ENCODE results near the gene SALL1.

The SALL1 gene

DNA sequence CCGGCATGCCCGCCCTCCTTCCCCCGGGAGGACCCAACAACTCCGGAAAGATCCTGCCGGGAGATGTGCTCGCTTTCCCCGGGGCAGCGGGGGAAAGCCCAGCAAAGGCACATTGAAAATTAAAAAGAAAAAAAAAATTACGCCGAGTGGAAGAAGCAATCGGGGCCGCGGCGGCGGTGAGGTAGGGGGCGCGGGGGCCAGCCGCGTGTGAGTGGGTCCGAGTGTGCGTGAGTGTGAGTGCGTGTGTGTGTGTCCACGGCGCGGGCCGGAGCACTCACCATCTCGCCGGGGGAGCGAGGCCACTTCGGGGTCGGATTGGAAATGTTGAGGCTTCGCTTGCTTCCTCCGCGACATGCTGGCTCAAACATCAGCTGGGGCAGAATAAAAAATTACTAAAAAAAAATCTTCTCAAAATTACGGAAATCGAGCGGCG is at the start of gene SALL1:
TSS of gene SALL1 (minus strand) at position 383 of the 433 bp plus-strand sequence. CDS start at position 354, 29 bp downstream.
- Mint-ChIP-seq H3K27ac (peak within 1 kb of the TSS; percentile 75 to 97 (median 87)), H3K27me3 (ENCODE audit: low read depth) (peaks cover 89% of the 10 kb centered on the region), H3K4me3 (peak within 1 kb of the TSS; percentile 91 to 93 (median 92)), H3K4me1 (peaks cover 29% of the 10 kb centered on the region), H3K9me3 (no peaks in the 10 kb centered on the region), H3K36me3 (ENCODE audit: low read depth) (no peaks in the 10 kb centered on the region)
- TF ChIP-seq, protein P1, sequence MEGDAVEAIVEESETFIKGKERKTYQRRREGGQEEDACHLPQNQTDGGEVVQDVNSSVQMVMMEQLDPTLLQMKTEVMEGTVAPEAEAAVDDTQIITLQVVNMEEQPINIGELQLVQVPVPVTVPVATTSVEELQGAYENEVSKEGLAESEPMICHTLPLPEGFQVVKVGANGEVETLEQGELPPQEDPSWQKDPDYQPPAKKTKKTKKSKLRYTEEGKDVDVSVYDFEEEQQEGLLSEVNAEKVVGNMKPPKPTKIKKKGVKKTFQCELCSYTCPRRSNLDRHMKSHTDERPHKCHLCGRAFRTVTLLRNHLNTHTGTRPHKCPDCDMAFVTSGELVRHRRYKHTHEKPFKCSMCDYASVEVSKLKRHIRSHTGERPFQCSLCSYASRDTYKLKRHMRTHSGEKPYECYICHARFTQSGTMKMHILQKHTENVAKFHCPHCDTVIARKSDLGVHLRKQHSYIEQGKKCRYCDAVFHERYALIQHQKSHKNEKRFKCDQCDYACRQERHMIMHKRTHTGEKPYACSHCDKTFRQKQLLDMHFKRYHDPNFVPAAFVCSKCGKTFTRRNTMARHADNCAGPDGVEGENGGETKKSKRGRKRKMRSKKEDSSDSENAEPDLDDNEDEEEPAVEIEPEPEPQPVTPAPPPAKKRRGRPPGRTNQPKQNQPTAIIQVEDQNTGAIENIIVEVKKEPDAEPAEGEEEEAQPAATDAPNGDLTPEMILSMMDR (IDR thresholded peaks at IDR 0.05; ENCODE audit: unreplicated experiment in 3 of 3), result no peak

DNA sequence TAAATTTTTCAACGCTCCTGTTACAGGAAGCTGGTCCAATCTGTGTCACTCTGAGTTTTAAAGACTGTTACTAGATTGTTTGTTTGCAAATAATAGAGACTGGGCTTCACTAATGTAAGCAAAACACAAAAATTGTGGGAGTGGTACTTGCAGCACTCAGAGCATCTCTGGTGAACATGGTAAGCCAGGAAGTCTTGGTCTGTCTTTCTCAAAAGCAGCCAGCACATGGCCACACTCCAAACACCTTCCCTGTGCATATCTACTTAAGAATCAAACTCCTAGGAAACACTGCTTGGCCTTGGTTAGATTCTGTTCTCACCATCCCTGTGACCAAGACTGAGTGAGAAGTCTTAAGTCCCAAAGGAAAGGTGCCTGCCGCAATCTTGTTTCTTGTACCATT is 49.7 kb upstream of the SALL1 start:
- H3K27ac Mint-ChIP-seq, result no peak overlapping the region
- TF ChIP-seq, protein P1 (IDR thresholded peaks at IDR 0.05; ENCODE audit: unreplicated experiment in 3 of 3), result no peak
- no peaks in the 10 kb centered on the region for H3K4me1 Mint-ChIP-seq
- H3K9me3 Mint-ChIP-seq, result peaks cover 9% of the 10 kb centered on the region
- H3K4me3 Mint-ChIP-seq, result no peak overlapping the region
- no peaks in the 10 kb centered on the region for H3K36me3 Mint-ChIP-seq (ENCODE audit: low read depth)
- H3K27me3 Mint-ChIP-seq (ENCODE audit: low read depth), result peaks cover 15% of the 10 kb centered on the region

DNA sequence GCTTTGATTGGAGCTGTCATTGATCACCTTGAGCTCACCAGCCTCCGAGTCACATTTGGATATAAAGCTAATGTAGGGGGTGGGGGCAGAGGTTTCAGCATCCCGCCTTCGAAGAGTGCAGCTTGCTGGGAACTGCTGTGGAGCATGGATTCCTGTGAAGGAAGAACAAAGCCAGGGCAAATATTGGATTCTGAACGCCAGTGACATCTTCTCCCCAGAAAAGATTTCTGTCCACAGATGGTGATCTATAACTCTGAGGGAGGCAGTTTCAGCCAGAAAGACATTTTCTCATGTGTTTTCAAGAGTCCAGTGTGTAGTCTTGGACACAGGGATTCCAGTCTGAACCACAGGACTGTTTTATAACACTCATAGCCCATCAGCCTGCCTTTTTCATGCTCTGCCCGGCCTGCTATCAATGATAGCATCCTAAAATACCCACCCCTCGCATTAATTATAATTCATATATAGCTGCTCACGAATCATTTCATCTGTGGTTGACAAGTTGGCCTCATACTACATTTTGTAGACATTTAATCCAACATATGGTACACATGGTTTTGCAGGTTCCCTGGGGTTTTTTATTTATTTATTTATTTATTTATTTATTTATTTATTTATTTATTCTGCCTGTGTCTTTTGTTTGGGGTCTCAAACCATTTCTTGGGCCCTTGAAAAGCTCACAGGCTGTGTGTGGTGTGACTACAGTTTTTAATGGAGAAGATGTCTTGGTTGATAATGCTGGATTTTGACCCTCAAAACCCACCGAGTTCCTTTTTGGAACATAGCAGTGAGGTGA is 47.1 kb upstream of the SALL1 start:
- TF ChIP-seq, protein P1 (IDR thresholded peaks at IDR 0.05; ENCODE audit: unreplicated experiment in 3 of 3), result no peak
- no peaks in the 10 kb centered on the region for H3K4me1 Mint-ChIP-seq
- H3K9me3 Mint-ChIP-seq, result peaks cover 9% of the 10 kb centered on the region
- peaks cover 15% of the 10 kb centered on the region for H3K27me3 Mint-ChIP-seq (ENCODE audit: low read depth)
- no peak overlapping the region for H3K4me3 Mint-ChIP-seq
- no peak overlapping the region for H3K27ac Mint-ChIP-seq
- no peaks in the 10 kb centered on the region for H3K36me3 Mint-ChIP-seq (ENCODE audit: low read depth)

DNA sequence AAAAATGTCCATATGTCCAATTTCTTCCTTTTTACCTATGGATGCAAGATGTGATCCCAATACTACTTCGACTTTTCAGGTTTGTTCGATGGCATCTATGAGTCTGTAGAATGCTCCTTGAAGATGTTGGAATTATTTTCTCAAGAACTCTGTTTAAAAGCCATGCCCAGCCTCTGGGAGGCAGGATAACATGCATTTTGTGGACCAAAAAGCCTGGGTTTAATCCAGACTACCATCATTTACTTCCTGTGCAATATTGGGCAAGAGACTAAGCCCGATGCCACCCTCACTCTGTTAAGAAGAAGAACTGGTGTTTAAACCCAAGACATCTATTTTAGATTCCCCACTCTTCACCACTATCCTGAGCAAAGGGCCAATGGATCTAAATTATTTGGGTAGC is 42.8 kb upstream of the SALL1 start:
- H3K36me3 Mint-ChIP-seq (ENCODE audit: low read depth), result no peaks in the 10 kb centered on the region
- peaks cover 3% of the 10 kb centered on the region for H3K9me3 Mint-ChIP-seq
- H3K27me3 Mint-ChIP-seq (ENCODE audit: low read depth), result peaks cover 26% of the 10 kb centered on the region
- H3K4me1 Mint-ChIP-seq, result no peaks in the 10 kb centered on the region
- no peak overlapping the region for H3K4me3 Mint-ChIP-seq
- H3K27ac Mint-ChIP-seq, result no peak overlapping the region
- TF ChIP-seq, protein P1 (IDR thresholded peaks at IDR 0.05; ENCODE audit: unreplicated experiment in 3 of 3), result no peak

DNA sequence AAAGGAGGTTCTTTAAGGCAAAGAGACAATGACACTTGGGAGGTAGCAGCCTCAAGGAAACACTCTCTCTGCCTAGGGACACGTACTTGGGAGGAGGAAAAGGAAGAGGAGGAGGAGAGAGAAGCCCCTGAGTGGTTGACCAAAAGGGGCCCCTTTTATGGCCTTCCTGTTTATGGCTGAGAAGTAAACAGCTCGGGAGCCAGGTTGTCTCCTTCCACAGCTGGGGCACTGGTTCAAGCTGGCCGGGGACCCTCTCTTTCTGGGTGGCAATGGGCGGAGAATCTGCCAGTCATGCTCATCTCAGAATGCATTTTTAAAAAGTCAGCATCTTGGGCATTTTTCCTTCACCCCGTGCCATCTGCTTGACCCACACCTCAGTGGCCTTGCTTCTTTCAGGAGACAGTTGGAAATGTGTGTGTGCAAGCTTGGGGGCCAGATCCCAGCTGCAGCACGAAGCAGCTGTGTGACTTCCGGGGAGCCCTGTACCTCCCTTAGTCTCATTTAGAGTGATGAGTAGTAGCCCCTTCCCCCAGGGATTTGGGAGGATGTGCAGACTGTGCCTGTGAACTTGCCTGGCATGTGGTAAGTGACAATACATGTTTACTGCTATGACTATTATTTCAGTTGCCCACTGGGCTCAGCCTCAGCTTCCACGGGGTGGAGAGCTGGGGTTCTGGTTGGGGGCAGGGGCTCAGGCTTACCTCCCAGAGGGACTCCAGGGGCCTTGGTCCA is 33.8 kb upstream of the SALL1 start:
- peaks cover 47% of the 10 kb centered on the region for H3K27me3 Mint-ChIP-seq (ENCODE audit: low read depth)
- H3K27ac Mint-ChIP-seq, result no peak overlapping the region
- H3K9me3 Mint-ChIP-seq, result no peaks in the 10 kb centered on the region
- TF ChIP-seq, protein P1 (IDR thresholded peaks at IDR 0.05; ENCODE audit: unreplicated experiment in 3 of 3), result no peak
- H3K4me3 Mint-ChIP-seq, result no peak overlapping the region
- H3K4me1 Mint-ChIP-seq, result peaks cover 7% of the 10 kb centered on the region
- no peaks in the 10 kb centered on the region for H3K36me3 Mint-ChIP-seq (ENCODE audit: low read depth)

All from nephron (organoid).